Epithelial cell of proximal tubule (primary cell): ENCODE results near the gene NECTIN1. TPM values are rescaled to one million over a fixed set of nuclear protein-coding genes. Genes with fewer than 3 reads are reported as not detected.

Experiments used
- DNase-seq: peaks from one replicate; pipeline ENCODE4 v3.0.0-alpha.2; 2011; ENCODE audit warnings: low read depth
- H3K4me3 ChIP-seq: 2 replicates; pipeline ENCODE4 v1.5.1; 2011; ENCODE audit warnings: low read depth, mild to moderate bottlenecking, low read length
- total RNA-seq: library from RNA; depleted of rRNA; stranded (reverse); fragments of >200 nt; gene quantifications from 2 replicates; pipeline ENCODE4 v1.2.3, GENCODE V29; 2015
- TF ChIP-seq, protein P1 (sequence below): conservative IDR thresholded peaks from 2 replicates; pipeline ENCODE4 v1.5.1; 2012; ENCODE audit warnings: low read depth, mild to moderate bottlenecking, low read length

The NECTIN1 gene
- total RNA-seq, 1 donor from 2014 or later = 4.7 TPM

DNA sequence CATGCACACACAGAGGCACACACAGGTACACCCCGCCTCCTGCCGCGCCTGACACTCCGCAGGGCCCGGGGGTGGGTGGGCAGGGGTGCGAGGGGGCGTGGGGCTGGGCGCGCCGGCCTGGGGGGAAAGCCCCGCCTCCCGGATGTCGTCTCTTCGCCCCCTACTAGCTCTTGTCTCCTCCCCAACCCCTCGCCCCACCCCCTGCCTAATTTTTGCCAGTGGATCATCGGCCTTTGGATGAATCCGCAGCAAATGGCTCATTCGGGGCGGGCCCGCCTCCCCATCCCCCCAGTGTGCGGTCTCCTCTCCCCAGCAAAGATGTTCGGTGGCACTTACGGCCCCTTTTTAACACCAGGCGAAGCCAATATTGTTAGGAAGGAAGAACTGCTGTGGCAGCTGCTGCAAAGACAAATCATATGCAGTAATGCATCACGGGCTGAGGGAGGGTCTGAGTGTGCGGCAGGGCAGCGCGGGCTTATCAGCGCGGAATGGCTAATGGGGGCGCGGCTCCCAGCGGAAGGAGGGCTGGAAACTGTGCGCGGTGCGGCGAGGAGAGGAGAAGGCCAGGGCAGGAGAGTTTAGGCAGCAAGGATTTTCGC is 13.4 kb upstream of the NECTIN1 start:
- no peak overlapping the region for H3K4me3 ChIP-seq
- TF ChIP-seq, protein P1, sequence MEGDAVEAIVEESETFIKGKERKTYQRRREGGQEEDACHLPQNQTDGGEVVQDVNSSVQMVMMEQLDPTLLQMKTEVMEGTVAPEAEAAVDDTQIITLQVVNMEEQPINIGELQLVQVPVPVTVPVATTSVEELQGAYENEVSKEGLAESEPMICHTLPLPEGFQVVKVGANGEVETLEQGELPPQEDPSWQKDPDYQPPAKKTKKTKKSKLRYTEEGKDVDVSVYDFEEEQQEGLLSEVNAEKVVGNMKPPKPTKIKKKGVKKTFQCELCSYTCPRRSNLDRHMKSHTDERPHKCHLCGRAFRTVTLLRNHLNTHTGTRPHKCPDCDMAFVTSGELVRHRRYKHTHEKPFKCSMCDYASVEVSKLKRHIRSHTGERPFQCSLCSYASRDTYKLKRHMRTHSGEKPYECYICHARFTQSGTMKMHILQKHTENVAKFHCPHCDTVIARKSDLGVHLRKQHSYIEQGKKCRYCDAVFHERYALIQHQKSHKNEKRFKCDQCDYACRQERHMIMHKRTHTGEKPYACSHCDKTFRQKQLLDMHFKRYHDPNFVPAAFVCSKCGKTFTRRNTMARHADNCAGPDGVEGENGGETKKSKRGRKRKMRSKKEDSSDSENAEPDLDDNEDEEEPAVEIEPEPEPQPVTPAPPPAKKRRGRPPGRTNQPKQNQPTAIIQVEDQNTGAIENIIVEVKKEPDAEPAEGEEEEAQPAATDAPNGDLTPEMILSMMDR = no peak
- DNase-seq = no peak

DNA sequence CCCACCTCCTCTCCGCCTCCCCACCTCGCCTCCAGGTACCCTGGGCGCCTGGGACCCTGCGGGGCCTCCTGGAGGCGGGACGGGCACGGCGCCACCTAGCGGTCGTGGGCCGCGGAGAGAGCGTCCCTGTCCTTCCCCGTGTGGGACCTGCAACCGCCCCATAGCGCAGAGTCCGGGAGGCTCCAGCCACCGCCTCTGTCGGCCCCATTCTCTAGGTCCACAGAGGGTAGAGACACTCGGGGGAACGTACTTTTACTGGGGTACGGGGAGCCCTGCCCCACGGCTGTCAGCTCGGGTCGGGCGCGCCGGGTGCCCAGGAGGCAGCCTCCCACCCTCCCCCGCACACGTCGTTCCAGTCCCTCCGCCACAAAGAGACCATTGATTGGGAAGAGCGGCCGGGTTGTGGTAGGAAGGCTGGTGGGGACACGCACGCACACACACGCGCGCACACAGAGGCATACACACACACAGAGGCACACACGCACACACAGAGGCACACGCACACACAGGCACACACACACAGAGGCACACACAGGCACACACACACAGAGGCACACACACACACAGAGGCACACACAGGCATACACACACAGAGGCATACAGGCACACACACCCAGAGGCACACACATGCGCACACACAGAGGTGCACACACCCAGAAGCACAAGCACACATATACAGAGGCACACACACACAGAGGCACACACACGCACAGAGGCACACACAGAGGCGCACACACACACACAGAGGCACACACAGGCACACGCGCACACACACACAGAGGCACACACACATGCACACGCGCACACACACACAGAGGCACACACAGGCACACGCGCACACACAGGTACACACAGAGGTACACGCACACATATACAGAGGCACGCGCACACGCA is 12.6 kb upstream of the NECTIN1 start:
- TF ChIP-seq, protein P1 = peak; percentile 78
- no peak overlapping the region for H3K4me3 ChIP-seq
- no peak for DNase-seq

DNA sequence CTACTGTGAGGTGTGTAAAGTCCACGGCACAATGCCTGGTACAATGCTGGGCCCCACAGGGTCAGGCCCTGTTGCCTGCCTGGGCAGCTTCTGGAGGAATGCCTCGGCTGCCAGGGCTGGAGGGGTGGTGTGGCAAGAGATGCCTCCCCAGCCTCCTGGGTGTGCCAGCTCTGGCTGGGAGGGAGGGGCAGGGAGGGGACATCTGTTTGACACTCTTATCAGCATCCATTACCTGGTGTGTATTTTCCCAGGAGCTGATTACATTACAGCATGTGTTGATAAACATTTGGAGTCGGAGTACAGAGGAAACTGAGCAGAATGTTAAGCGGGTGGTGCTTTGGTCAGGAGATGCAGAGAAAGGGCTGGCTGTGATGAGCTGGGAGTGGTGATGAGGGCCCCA is 11.0 kb upstream of the NECTIN1 start:
- TF ChIP-seq, protein P1 = no peak
- no peak for DNase-seq

DNA sequence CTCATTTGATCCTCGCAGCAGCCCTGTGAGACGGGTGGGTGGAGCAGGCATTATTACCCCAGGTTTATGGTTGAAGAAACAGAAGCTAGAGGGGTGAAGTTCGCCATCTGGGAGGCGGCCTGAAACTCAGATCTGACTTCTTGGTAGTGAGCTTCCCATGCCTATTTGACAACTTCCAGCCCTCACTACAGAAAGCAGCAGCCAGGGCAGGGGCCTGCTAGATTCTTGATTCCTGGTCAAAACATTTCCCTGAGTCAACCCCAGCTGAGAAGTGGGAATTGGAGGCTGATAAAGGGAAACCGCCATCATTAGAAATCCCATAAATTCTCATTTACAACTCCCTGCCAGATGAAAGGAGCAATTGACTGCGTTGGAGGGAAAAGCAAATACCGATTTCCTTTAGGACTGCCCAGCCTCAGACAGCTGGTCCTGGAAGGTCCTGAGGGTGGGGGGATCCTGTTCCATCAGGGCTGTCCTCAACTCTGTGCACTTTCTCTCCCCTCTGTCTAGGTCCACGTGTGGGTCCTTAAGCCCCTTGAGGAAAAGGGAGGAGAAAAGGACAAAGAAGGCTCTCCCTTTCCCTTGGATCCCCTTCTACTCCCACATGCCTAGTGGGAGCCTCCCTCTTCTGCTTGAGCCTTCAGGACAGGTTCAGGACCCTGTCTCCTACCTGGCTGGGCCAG is 10.2 kb upstream of the NECTIN1 start:
- no peak for DNase-seq
- H3K4me3 ChIP-seq = no peak overlapping the region
- TF ChIP-seq, protein P1 = no peak

More for the DNA sequence above, 11.0 kb upstream of the NECTIN1 start:
- no peak overlapping the region for H3K4me3 ChIP-seq

DNA sequence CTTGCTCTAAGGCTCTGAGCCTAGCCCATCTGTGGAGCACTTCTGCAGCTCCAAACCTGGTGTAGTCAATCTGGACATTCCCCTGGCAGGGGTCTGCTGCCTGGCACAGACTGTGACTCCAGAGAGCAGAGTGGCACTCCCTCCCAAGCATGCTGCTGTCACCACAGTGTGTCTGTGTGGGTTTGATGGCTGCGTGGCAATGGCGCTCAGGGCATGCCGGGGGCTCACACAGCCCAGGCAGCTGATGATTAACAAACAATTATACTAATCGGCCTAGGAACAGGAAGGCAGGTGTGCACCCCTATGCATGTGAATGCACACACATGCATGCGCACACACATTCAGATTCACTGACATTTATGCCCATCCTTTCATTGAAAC is 9.0 kb upstream of the NECTIN1 start:
- DNase-seq = no peak
- TF ChIP-seq, protein P1 = no peak
- no peak overlapping the region for H3K4me3 ChIP-seq

DNA sequence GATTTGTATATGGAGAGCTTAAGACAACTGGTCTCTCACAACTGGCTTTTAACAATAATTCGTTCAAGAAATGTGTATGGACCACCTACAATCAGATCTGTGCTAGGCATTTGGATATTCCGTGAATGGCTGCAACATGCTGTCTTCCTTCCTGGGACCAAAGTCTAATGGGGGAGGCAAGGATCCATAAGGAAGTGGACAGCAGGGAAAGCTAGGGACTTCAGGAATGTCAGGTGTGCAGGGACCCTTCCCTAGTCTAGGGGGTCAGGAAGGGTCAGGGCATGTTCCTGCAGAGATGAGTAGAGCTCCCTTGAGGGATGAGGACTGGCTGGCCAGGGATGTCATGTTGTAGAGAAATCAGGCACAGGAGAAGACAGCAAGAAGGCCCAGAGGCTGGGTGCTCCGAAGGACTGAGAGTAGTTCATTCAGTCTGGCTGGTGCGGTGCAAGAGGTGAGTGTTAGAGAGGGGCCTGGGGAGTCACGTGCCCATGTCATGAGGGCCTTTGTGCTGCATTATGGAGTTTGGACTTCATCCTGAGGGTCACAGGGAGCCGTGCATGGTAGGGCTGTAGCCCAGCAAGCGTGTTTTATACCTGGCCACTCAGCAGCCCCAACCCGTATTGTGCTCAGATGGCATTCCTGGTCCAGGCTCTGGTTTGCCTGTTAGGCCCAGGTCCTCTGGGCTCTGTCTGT is 8.5 kb upstream of the NECTIN1 start:
- no peak overlapping the region for H3K4me3 ChIP-seq
- TF ChIP-seq, protein P1 = no peak
- no peak for DNase-seq
